ENCODE measurements around the gene PTGER4. TPM values are rescaled to one million over a fixed set of nuclear protein-coding genes. Genes with fewer than 3 reads are reported as not detected.

Gene PTGER4
- total and polyA plus RNA-seq, 2 of the 8 experiments (the other 6 are each of a cell fraction or from before 2014, with no cell fraction given), result 0.76 to 1.2 TPM

GRCh38 chr5:40717281-40717680, 37.6 kb downstream of the PTGER4 start:
- H4K20me1 ChIP-seq (replicated peaks in 1 of 2; ENCODE audit: control insufficient read depth in 1 of 2, insufficient read depth in 2 of 2, low read length in 2 of 2), result no peaks in the 10 kb centered on the region
- no peaks in the 10 kb centered on the region for H3K27me3 ChIP-seq (replicated peaks in 1 of 4; ENCODE audit: control insufficient read depth in 3 of 4, extremely low read depth in 1 of 4, insufficient read depth in 3 of 4, low read length in 3 of 4)
- no peak overlapping the region for H2AK5ac ChIP-seq (ENCODE audit: low read depth, low read length)
- H2BK20ac ChIP-seq (ENCODE audit: low read length), result no peak overlapping the region
- no peak overlapping the region for H2BK15ac ChIP-seq (ENCODE audit: low read length)
- H3K36me3 ChIP-seq (ENCODE audit: control insufficient read depth in 2 of 4, insufficient read depth in 4 of 4, low read length in 3 of 4), result peaks cover 0 to 6% (median 0%) of the 10 kb centered on the region in 4 experiments; a peak in 4 of 8 replicates
- H3K4me3 ChIP-seq (ENCODE audit: extremely low read depth in 1 of 4, insufficient read depth in 2 of 4, low read depth in 3 of 4, low read length in 4 of 4), result no peak overlapping the region
- no peak overlapping the region for H3K14ac ChIP-seq (ENCODE audit: insufficient read length)
- no peak overlapping the region for H3K56ac ChIP-seq (replicated peaks; ENCODE audit: insufficient read length, low read depth, low read length)
- H2BK12ac ChIP-seq (ENCODE audit: low read depth, low read length), result no peak overlapping the region
- no peak overlapping the region for H3K9ac ChIP-seq (replicated peaks in 1 of 4; ENCODE audit: extremely low read depth in 1 of 4, low read depth in 3 of 4, low read length in 3 of 4)
- no peaks in the 10 kb centered on the region for H3K4me1 ChIP-seq (replicated peaks in 1 of 4; ENCODE audit: control insufficient read depth in 3 of 4, insufficient read depth in 4 of 4, low read length in 3 of 4)
- peaks cover 4 to 13% of the 10 kb centered on the region in 2 experiments; a peak in 3 of 4 replicates for H3K9me3 ChIP-seq (ENCODE audit: insufficient read depth in 2 of 2, low read depth in 1 of 2, low read length in 1 of 2)
- TF ChIP-seq CEBPB (IDR thresholded peaks at IDR 0.05; ENCODE audit: low read depth, low read length), result no peak
- TF ChIP-seq RXRA (IDR thresholded peaks at IDR 0.05; ENCODE audit: insufficient read depth, low read depth, low read length), result no peak
- TF ChIP-seq TAF7 (optimal IDR thresholded peaks at IDR 0.05; ENCODE audit: borderline replicate concordance, low read depth, low read length), result no peak
- no peak for TF ChIP-seq MAX (IDR thresholded peaks at IDR 0.05)
- no peak for TF ChIP-seq TAF1 (IDR thresholded peaks at IDR 0.05; ENCODE audit: low read depth, low read length)
- TF ChIP-seq FOSL1 (IDR thresholded peaks at IDR 0.05; ENCODE audit: insufficient read depth, low read depth, low read length), result no peak
- TF ChIP-seq ATF2 (IDR thresholded peaks at IDR 0.05; ENCODE audit: low read length), result no peak
- TF ChIP-seq GABPA (IDR thresholded peaks at IDR 0.05; ENCODE audit: borderline replicate concordance, insufficient read depth, low read length), result no peak
- TF ChIP-seq POLR2AphosphoS5 (IDR thresholded peaks at IDR 0.05; ENCODE audit: low read depth, low read length), result no peak
- DNase-seq (ENCODE audit: low read depth in 1 of 2, low spot score in 2 of 2) (no peak), FAIRE-seq (no peak)
- H3K79me1 ChIP-seq (ENCODE audit: low read depth, low read length), result no peaks in the 10 kb centered on the region
- no peak overlapping the region for H4K91ac ChIP-seq (replicated peaks; ENCODE audit: insufficient read length, low read length)
- no peak overlapping the region for H2AFZ ChIP-seq (ENCODE audit: low read length)
- H3K18ac ChIP-seq (ENCODE audit: extremely low read depth, low read length), result no peak overlapping the region
- no peak overlapping the region for H3K4me2 ChIP-seq (ENCODE audit: insufficient read depth in 1 of 2, low read depth in 2 of 2, low read length in 2 of 2)
- H2BK120ac ChIP-seq (replicated peaks; ENCODE audit: low read depth, low read length), result no peak overlapping the region
- no peaks in the 10 kb centered on the region for H3K79me2 ChIP-seq (ENCODE audit: control insufficient read depth in 1 of 2, insufficient read depth in 2 of 2, low read length in 2 of 2)
- H3K23me2 ChIP-seq (ENCODE audit: low read depth, low read length), result no peaks in the 10 kb centered on the region
- no peak overlapping the region for H4K5ac ChIP-seq (ENCODE audit: insufficient read length, low read depth, low read length)
- H3K4ac ChIP-seq (replicated peaks; ENCODE audit: insufficient read length, low read depth, low read length), result no peak overlapping the region
- ChIA-PET CTCF (ENCODE audit: partially characterized antibody) (interaction anchor here (0.6 to 1.4 kb wide), 3 partner anchors 8 to 545 kb away, joined by 3 read pairs; no protein-coding TSS in a partner anchor), POLR2A (ENCODE audit: partially characterized antibody) (interaction anchor here (0.7 kb wide), 1 partner anchor 97 kb away, joined by 3 read pairs; no protein-coding TSS in a partner anchor)
- no peak overlapping the region for H3K27ac ChIP-seq (ENCODE audit: low read depth, low read length)
- H4K8ac ChIP-seq (ENCODE audit: extremely low read depth, insufficient read depth, low read length), result no peak overlapping the region
- no peak overlapping the region for H2BK5ac ChIP-seq (ENCODE audit: low read depth, low read length)
- no peak overlapping the region for H3K23ac ChIP-seq (ENCODE audit: insufficient read length)
